Fibroblast of lung (primary cell): Measurements from ENCODE around the gene RPLP2. TPM values are rescaled to one million over a fixed set of nuclear protein-coding genes. Genes with fewer than 3 reads are reported as not detected.

Experiments used
- DNase-seq, 2 donors: peaks; one replicate each; pipeline versions ENCODE4 v3.0.0 to v3.0.0-alpha.2; 2010; ENCODE audit warnings: low read depth in 2 of 2
- H2AFZ ChIP-seq: 2 replicates; pipeline ENCODE4 v1.5.1; 2012; ENCODE audit warnings: low read length, control low read depth, inconsistent platforms
- H3K27ac ChIP-seq: 2 replicates; pipeline ENCODE4 v1.5.1; 2011; ENCODE audit warnings: low read length, control low read depth; ENCODE audit not compliant: insufficient read depth
- H3K27me3 ChIP-seq: 2 replicates; pipeline ENCODE4 v1.5.1; 2011; ENCODE audit warnings: mild to moderate bottlenecking, low read length; ENCODE audit not compliant: control insufficient read depth, insufficient read depth
- H3K36me3 ChIP-seq: 2 replicates; pipeline ENCODE4 v1.5.1; 2011; ENCODE audit warnings: low read length; ENCODE audit not compliant: control insufficient read depth, insufficient read depth
- H3K4me1 ChIP-seq: 2 replicates; pipeline ENCODE4 v1.5.1; 2011; ENCODE audit warnings: low read length; ENCODE audit not compliant: control insufficient read depth, insufficient read depth; ENCODE audit errors: extremely low read depth
- H3K4me2 ChIP-seq: 2 replicates; pipeline ENCODE4 v1.5.1; 2011; ENCODE audit warnings: low read length, control low read depth; ENCODE audit not compliant: insufficient read depth; ENCODE audit errors: extremely low read depth
- H3K4me3 ChIP-seq, 4 experiments: fragments of 200-600 bp in 1 of 4; sonication (generic) in 1 of 4; replicated peaks in 1 of 4; 2 replicates each; pipeline ENCODE4 v1.5.1; 2011 to 2016; ENCODE audit warnings: low read length in 4 of 4, low read depth in 3 of 4, mild to moderate bottlenecking in 3 of 4, control low read depth in 2 of 4, inconsistent platforms in 1 of 4, mixed read lengths in 1 of 4; ENCODE audit not compliant: insufficient read depth in 1 of 4; ENCODE audit errors: control extremely low read depth in 1 of 4
- H3K79me2 ChIP-seq: 2 replicates; pipeline ENCODE4 v1.5.1; 2012; ENCODE audit warnings: mild to moderate bottlenecking, low read length, inconsistent platforms; ENCODE audit not compliant: control insufficient read depth, insufficient read depth
- H3K9ac ChIP-seq: 2 replicates; pipeline ENCODE4 v1.5.1; 2011; ENCODE audit warnings: mild to moderate bottlenecking, low read length, control low read depth; ENCODE audit not compliant: insufficient read depth
- H3K9me3 ChIP-seq: 2 replicates; pipeline ENCODE4 v1.5.1; 2012; ENCODE audit warnings: low read depth, low read length; ENCODE audit not compliant: control insufficient read depth, insufficient read depth
- H4K20me1 ChIP-seq: 2 replicates; pipeline ENCODE4 v1.5.1; 2011; ENCODE audit warnings: low read length; ENCODE audit not compliant: control insufficient read depth, insufficient read depth; ENCODE audit errors: extremely low read depth
- CTCF ChIP-seq, 2 donors: IDR thresholded peaks in 1 of 2; conservative IDR thresholded peaks in 1 of 2; 1 replicate in 1 of 2; 2 replicates in 1 of 2; pipeline ENCODE4 v1.5.1; 2011 to 2012; ENCODE audit warnings: low read length in 2 of 2, control low read depth in 1 of 2, inconsistent platforms in 1 of 2, low read depth in 1 of 2, mild to moderate bottlenecking in 1 of 2
- EZH2 ChIP-seq: IDR thresholded peaks from 2 replicates; pipeline ENCODE4 v1.5.1; 2012; ENCODE audit warnings: low read length, control low read depth, mild to moderate bottlenecking; ENCODE audit errors: missing control alignments
- polyA plus RNA-seq, 2 donors: library from polyadenylated mRNA; depleted of rRNA in 1 of 2; stranded (reverse) in 1 of 2; unstranded in 1 of 2; fragments of >200 nt; gene quantifications; 2 replicates each; pipeline ENCODE4 v1.2.1, GENCODE V29; 2011 to 2012; ENCODE audit warnings: missing spikeins in 1 of 2
- total RNA-seq: library from RNA; depleted of rRNA; stranded (reverse); fragments of >200 nt; gene quantifications from 2 replicates; pipeline ENCODE4 v1.2.1, GENCODE V29; 2014

Gene RPLP2
- total and polyA plus RNA-seq, 2 donors (not counting 1 experiment from before 2014, with no cell fraction given): 294 to 741 TPM

DNA sequence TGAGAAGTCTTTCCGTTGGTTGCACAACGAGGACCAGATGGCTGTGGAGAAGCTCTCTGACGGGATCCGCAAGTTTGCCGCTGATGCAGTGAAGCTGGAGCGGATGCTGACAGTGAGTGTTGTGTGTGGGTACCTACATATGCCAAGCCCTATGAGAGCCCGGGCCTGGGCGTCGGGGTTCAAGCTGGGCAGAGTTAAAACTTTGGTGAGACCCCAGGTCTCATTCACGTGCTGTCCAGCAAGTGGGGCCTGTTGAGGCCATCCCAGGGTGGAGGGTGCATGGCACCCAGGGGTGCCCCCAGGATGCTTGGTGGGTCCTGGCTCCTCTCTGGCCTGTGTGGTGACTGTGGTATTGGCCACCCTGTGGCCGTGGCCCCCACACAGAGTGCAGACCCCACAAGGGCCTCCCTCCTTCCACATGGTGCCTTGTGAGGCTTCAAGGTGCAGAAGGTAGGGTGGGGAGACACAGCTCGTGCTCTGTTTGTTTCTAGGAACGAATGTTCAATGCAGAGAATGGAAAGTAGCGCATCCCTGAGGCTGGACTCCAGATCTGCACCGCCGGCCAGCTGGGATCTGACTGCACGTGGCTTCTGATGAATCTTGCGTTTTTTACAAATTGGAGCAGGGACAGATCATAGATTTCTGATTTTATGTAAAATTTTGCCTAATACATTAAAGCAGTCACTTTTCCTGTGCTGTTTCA is 45.3 kb upstream of the RPLP2 start:
- H3K4me2 ChIP-seq: no peak overlapping the region
- peaks cover 2% of the 10 kb centered on the region for H4K20me1 ChIP-seq
- no peak for TF ChIP-seq EZH2
- TF ChIP-seq CTCF (conservative IDR thresholded peaks at IDR 0.05 in 1 of 2, IDR thresholded peaks at IDR 0.05 in 1 of 2; ENCODE audit: low read depth in 1 of 2, low read length in 2 of 2): no peak
- peaks cover 6% of the 10 kb centered on the region for H3K4me1 ChIP-seq
- DNase-seq: no peak
- peaks cover 34% of the 10 kb centered on the region for H3K36me3 ChIP-seq
- no peak overlapping the region for H3K9ac ChIP-seq
- H3K27ac ChIP-seq: no peak overlapping the region
- no peaks in the 10 kb centered on the region for H3K27me3 ChIP-seq
- no peak overlapping the region for H3K4me3 ChIP-seq
- H3K79me2 ChIP-seq: no peaks in the 10 kb centered on the region
- H3K9me3 ChIP-seq: no peaks in the 10 kb centered on the region
- no peak overlapping the region for H2AFZ ChIP-seq

- Histone ChIP-seq H3K27me3 (no peaks in the 10 kb centered on the region), H3K27ac (no peak overlapping the region), H3K79me2 (no peaks in the 10 kb centered on the region), H3K4me3 (no peak overlapping the region), H4K20me1 (peaks cover 2% of the 10 kb centered on the region), H3K36me3 (peaks cover 37% of the 10 kb centered on the region), H3K4me2 (no peak overlapping the region), H3K9me3 (no peaks in the 10 kb centered on the region), H3K9ac (no peak overlapping the region), H2AFZ (no peak overlapping the region), H3K4me1 (peaks cover 6% of the 10 kb centered on the region)
- peak; percentile 30 to 50 for DNase-seq
- no peak for TF ChIP-seq EZH2
- peak; percentile 28 to 40 for TF ChIP-seq CTCF (conservative IDR thresholded peaks at IDR 0.05 in 1 of 2, IDR thresholded peaks at IDR 0.05 in 1 of 2; ENCODE audit: low read depth in 1 of 2, low read length in 2 of 2)
Measured at GRCh38 chr11:765025-765801, 44.6 kb upstream of the RPLP2 start.

DNA sequence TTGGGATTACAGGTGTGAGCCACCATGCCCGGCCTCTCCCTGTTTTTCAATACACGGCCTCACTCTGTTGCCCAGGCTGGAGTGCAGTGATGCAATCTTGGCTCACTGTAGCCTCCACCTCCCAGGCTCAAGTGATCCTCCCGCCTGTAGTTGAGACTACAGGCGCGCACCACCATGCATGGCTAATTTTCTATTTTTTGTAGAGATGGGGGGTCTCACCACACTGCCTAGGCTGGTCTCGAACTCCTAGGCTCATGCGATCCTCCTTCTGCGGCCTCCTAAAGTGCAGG is 44.0 kb upstream of the RPLP2 start:
- peaks cover 2% of the 10 kb centered on the region for H4K20me1 ChIP-seq
- no peak overlapping the region for H3K9ac ChIP-seq
- H3K4me3 ChIP-seq: no peak overlapping the region
- H3K36me3 ChIP-seq: peaks cover 43% of the 10 kb centered on the region
- H3K4me1 ChIP-seq: peaks cover 6% of the 10 kb centered on the region
- no peak overlapping the region for H3K4me2 ChIP-seq
- no peaks in the 10 kb centered on the region for H3K27me3 ChIP-seq
- no peak overlapping the region for H3K27ac ChIP-seq
- no peaks in the 10 kb centered on the region for H3K9me3 ChIP-seq
- H2AFZ ChIP-seq: no peak overlapping the region
- TF ChIP-seq EZH2: no peak
- no peak for TF ChIP-seq CTCF (conservative IDR thresholded peaks at IDR 0.05 in 1 of 2, IDR thresholded peaks at IDR 0.05 in 1 of 2; ENCODE audit: low read depth in 1 of 2, low read length in 2 of 2)
- peaks cover under 1% of the 10 kb centered on the region for H3K79me2 ChIP-seq
- DNase-seq: no peak
